GM12878 (cell line): ENCODE measurements around the gene RXFP4.

Experiments used
- CHD4 ChIP-seq: fragments of 200-600 bp; sonication (generic); IDR thresholded peaks from 2 replicates; pipeline ENCODE4 v1.6.1; 2016; ENCODE audit warnings: mild to moderate bottlenecking
- CREB1 ChIP-seq: IDR thresholded peaks from 2 replicates; pipeline ENCODE4 v1.6.1; 2012; ENCODE audit warnings: low read depth, mild to moderate bottlenecking, inconsistent platforms
- CTCF ChIP-seq, 3 experiments: IDR thresholded peaks in 2 of 3; conservative IDR thresholded peaks in 1 of 3; 2 replicates each; pipeline ENCODE4 v1.5.1; 2011; ENCODE audit warnings: low read depth in 3 of 3, low read length in 3 of 3, mild to moderate bottlenecking in 3 of 3, control low read depth in 2 of 3, moderate library complexity in 2 of 3, inconsistent platforms in 1 of 3, mixed read lengths in 1 of 3; ENCODE audit not compliant: control insufficient read depth in 2 of 3, insufficient read depth in 1 of 3; ENCODE audit errors: extremely low read depth in 1 of 3
- HDAC6 ChIP-seq: fragments of 200-600 bp; sonication (generic); IDR thresholded peaks from one replicate; pipeline ENCODE4 v1.8.0; 2017; ENCODE audit warnings: antibody characterized with exemption; ENCODE audit not compliant: unreplicated experiment
- MEF2A ChIP-seq: IDR thresholded peaks from 2 replicates; pipeline ENCODE4 v1.6.1; 2011; ENCODE audit warnings: low read depth, mild to moderate bottlenecking, low read length, moderate library complexity; ENCODE audit not compliant: insufficient read depth
- NBN ChIP-seq: fragments of 450-650 bp; IDR thresholded peaks from 2 replicates; pipeline ENCODE4 v1.6.1; 2016
- POLR2AphosphoS5 ChIP-seq: IDR thresholded peaks from 2 replicates; pipeline ENCODE4 v1.6.1; 2011; ENCODE audit warnings: mild to moderate bottlenecking, low read length, inconsistent platforms
- SIN3A ChIP-seq: IDR thresholded peaks from 2 replicates; pipeline ENCODE4 v1.6.1; 2012; ENCODE audit warnings: low read depth, low read length, improper control_type of control experiment
- SMARCA5 ChIP-seq: fragments of 450-650 bp; IDR thresholded peaks from 2 replicates; pipeline ENCODE4 v1.6.1; 2017; ENCODE audit warnings: mild to moderate bottlenecking
- TCF3 ChIP-seq: IDR thresholded peaks from 2 replicates; pipeline ENCODE4 v1.6.1; 2012; ENCODE audit warnings: low read depth, mild to moderate bottlenecking, low read length, borderline replicate concordance; ENCODE audit not compliant: insufficient read depth
- ZZZ3 ChIP-seq: IDR thresholded peaks from 2 replicates; pipeline ENCODE4 v1.6.1; 2011; ENCODE audit warnings: low read depth; ENCODE audit not compliant: control insufficient read depth, insufficient read length
- TF ChIP-seq, protein P1 (sequence below): IDR thresholded peaks from 2 replicates; pipeline ENCODE4 v1.6.1; 2012; ENCODE audit warnings: low read depth, low read length, improper control_type of control experiment

- TF ChIP-seq ZZZ3 (no peak), CTCF (IDR thresholded peaks at IDR 0.05 in 2 of 3, conservative IDR thresholded peaks at IDR 0.05 in 1 of 3; ENCODE audit: control insufficient read depth in 2 of 3, extremely low read depth in 1 of 3, insufficient read depth in 1 of 3, low read depth in 3 of 3, low read length in 3 of 3) (no peak), MEF2A (no peak), NBN (no peak), SMARCA5 (no peak), SIN3A (no peak), CHD4 (no peak), CREB1 (no peak), TCF3 (no peak), HDAC6 (no peak), POLR2AphosphoS5 (no peak)
- TF ChIP-seq, protein P1, sequence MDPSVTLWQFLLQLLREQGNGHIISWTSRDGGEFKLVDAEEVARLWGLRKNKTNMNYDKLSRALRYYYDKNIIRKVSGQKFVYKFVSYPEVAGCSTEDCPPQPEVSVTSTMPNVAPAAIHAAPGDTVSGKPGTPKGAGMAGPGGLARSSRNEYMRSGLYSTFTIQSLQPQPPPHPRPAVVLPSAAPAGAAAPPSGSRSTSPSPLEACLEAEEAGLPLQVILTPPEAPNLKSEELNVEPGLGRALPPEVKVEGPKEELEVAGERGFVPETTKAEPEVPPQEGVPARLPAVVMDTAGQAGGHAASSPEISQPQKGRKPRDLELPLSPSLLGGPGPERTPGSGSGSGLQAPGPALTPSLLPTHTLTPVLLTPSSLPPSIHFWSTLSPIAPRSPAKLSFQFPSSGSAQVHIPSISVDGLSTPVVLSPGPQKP = no peak
These were observed 43.7 kb upstream of the RXFP4 start for GRCh38 chr1:155897746-155898145.
